Measurements from ENCODE around the gene SLC18A3. TPM values are rescaled to one million over a fixed set of nuclear protein-coding genes. Genes with fewer than 3 reads are reported as not detected.

Gene SLC18A3
- total RNA-seq, 1 donor from 2014 or later: not detected

GRCh38 chr10:49649936-49650723 lies 40.0 kb downstream of the SLC18A3 start:
- no peak for DNase-seq (ENCODE audit: low read depth, low spot score)

GRCh38 chr10:49650724-49651034 lies 40.6 kb downstream of the SLC18A3 start:
- DNase-seq (ENCODE audit: low read depth, low spot score): no peak

- no peak for DNase-seq (ENCODE audit: low read depth, low spot score)
Measured at GRCh38 chr10:49651039-49651835, 41.1 kb downstream of the SLC18A3 start.

GRCh38 chr10:49651917-49652316 lies 41.8 kb downstream of the SLC18A3 start:
- DNase-seq (ENCODE audit: low read depth, low spot score): no peak

GRCh38 chr10:49652421-49653272 lies 42.5 kb downstream of the SLC18A3 start:
- no peak for DNase-seq (ENCODE audit: low read depth, low spot score)

- DNase-seq (ENCODE audit: low read depth, low spot score): no peak
Measured at GRCh38 chr10:49653273-49653929, 43.3 kb downstream of the SLC18A3 start.

- DNase-seq (ENCODE audit: low read depth, low spot score): no peak
Measured at GRCh38 chr10:49654036-49654693, 44.1 kb downstream of the SLC18A3 start.

- DNase-seq (ENCODE audit: low read depth, low spot score): no peak
Measured at GRCh38 chr10:49655099-49655498, 45.0 kb downstream of the SLC18A3 start.

GRCh38 chr10:49656845-49657493 lies 46.9 kb downstream of the SLC18A3 start:
- no peak for DNase-seq (ENCODE audit: low read depth, low spot score)

- no peak for DNase-seq (ENCODE audit: low read depth, low spot score)
Measured at GRCh38 chr10:49657606-49658005, 47.5 kb downstream of the SLC18A3 start.

GRCh38 chr10:49661140-49661856 lies 51.2 kb downstream of the SLC18A3 start:
- DNase-seq (ENCODE audit: low read depth, low spot score): no peak

Other genes starting within 250 kb of the SLC18A3 start
- gene DRGX, start 214.2 kb upstream of the SLC18A3 start, total RNA-seq: not detected in 2 replicates
- 39.3 and 57.1 TPM in 2 replicates for gene ERCC6, start 71.2 kb upstream of the SLC18A3 start, total RNA-seq
- not detected in 2 replicates for gene CHAT, start 3.7 kb downstream of the SLC18A3 start, total RNA-seq
- not detected in 2 replicates for gene C10orf53, start 69.3 kb downstream of the SLC18A3 start, total RNA-seq
- gene OGDHL, start 152.0 kb downstream of the SLC18A3 start, total RNA-seq: 0.26 and 0.46 TPM in 2 replicates

Measured in pulmonary artery endothelial cell (primary cell).